ENCODE measurements around the gene HEXA. TPM values are rescaled to one million over a fixed set of nuclear protein-coding genes. Genes with fewer than 3 reads are reported as not detected.
A peak's percentile ranks its signal among the peaks of the same experiment; 100 is the strongest.

Gene HEXA
- total RNA-seq, 3 donors from 2014 or later (not counting 1 experiment from before 2014, with no cell fraction given), result 154 to 173 (median 172) TPM

- peak within 1 kb of the TSS; percentile 82 to 85 for H3K27ac Mint-ChIP-seq
- TF ChIP-seq, protein P1, sequence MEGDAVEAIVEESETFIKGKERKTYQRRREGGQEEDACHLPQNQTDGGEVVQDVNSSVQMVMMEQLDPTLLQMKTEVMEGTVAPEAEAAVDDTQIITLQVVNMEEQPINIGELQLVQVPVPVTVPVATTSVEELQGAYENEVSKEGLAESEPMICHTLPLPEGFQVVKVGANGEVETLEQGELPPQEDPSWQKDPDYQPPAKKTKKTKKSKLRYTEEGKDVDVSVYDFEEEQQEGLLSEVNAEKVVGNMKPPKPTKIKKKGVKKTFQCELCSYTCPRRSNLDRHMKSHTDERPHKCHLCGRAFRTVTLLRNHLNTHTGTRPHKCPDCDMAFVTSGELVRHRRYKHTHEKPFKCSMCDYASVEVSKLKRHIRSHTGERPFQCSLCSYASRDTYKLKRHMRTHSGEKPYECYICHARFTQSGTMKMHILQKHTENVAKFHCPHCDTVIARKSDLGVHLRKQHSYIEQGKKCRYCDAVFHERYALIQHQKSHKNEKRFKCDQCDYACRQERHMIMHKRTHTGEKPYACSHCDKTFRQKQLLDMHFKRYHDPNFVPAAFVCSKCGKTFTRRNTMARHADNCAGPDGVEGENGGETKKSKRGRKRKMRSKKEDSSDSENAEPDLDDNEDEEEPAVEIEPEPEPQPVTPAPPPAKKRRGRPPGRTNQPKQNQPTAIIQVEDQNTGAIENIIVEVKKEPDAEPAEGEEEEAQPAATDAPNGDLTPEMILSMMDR (IDR thresholded peaks at IDR 0.05), result no peak
- H3K27ac ChIP-seq (ENCODE audit: low read length), result no peak within 1 kb of the TSS
- peaks cover 4 to 7% of the 10 kb centered on the region in 2 donors for H3K9me3 Mint-ChIP-seq
- H3K27me3 Mint-ChIP-seq (ENCODE audit: low read depth in 2 of 2), result no peaks in the 10 kb centered on the region
- H3K9me3 ChIP-seq (ENCODE audit: control insufficient read depth, insufficient read depth, low read length), result no peaks in the 10 kb centered on the region
- H3K4me3 Mint-ChIP-seq, result peak within 1 kb of the TSS; percentile 88
- DNase-seq (peak; percentile 77 to 87), ATAC-seq (peak; percentile 81 to 91 (median 87))
- no peaks in the 10 kb centered on the region for H3K36me3 ChIP-seq (ENCODE audit: control insufficient read depth, insufficient read depth, low read length)
- no peaks in the 10 kb centered on the region for H3K27me3 ChIP-seq (ENCODE audit: control insufficient read depth, insufficient read depth, low read length)
- peaks cover 15% of the 10 kb centered on the region for H3K4me1 ChIP-seq (ENCODE audit: control insufficient read depth, insufficient read depth, low read length)
- peaks cover 16 to 19% of the 10 kb centered on the region in 2 donors for H3K4me1 Mint-ChIP-seq
- intact Hi-C loops (cut with micrococcal nuclease), result loop anchor here (10.0 kb wide), 2 partner anchors 155 to 355 kb away; partner anchors contain the start of gene ARIH1
- peak within 1 kb of the TSS; percentile 33 for H3K4me3 ChIP-seq (ENCODE audit: low read length)
- peaks cover 14% of the 10 kb centered on the region for H3K36me3 Mint-ChIP-seq
- 1% methylated on average over 53 of the region's 58 CpGs for WGBS (ENCODE audit: insufficient coverage)
Measured at GRCh38 chr15:72319985-72320671, 55.7 kb downstream of the HEXA start, which contains the start of gene CELF6. Gene CELF6, minus strand, starts transcription at chr15:72320157. Its CDS starts 283 bp downstream, at chr15:72319874.

GRCh38 chr15:72319360-72319984, 56.3 kb downstream of the HEXA start:
- peaks cover 9% of the 10 kb centered on the region for H3K36me3 Mint-ChIP-seq
- H3K4me3 ChIP-seq (ENCODE audit: low read length), result no peak overlapping the region

GRCh38 chr15:72318408-72318942, 57.3 kb downstream of the HEXA start:
- intact Hi-C loops (cut with micrococcal nuclease), result loop anchor here (10.0 kb wide), 2 partner anchors 156 to 356 kb away; partner anchors contain the start of gene ARIH1
- Histone ChIP-seq H3K4me3 (ENCODE audit: low read length) (no peak overlapping the region), H3K4me1 (ENCODE audit: control insufficient read depth, insufficient read depth, low read length) (peaks cover 15% of the 10 kb centered on the region), H3K36me3 (ENCODE audit: control insufficient read depth, insufficient read depth, low read length) (no peaks in the 10 kb centered on the region), H3K27ac (ENCODE audit: low read length) (no peak overlapping the region), H3K27me3 (ENCODE audit: control insufficient read depth, insufficient read depth, low read length) (no peaks in the 10 kb centered on the region), H3K9me3 (ENCODE audit: control insufficient read depth, insufficient read depth, low read length) (no peaks in the 10 kb centered on the region)
- ATAC-seq, result no peak
- H3K4me1 Mint-ChIP-seq, result peaks cover 16 to 19% of the 10 kb centered on the region in 2 donors
- H3K9me3 Mint-ChIP-seq, result peaks cover 0 to 2% of the 10 kb centered on the region in 2 donors
- H3K4me3 Mint-ChIP-seq, result peak overlapping the region; percentile 83
- no peaks in the 10 kb centered on the region for H3K36me3 Mint-ChIP-seq
- DNase-seq, result no peak
- peak overlapping the region; percentile 41 to 80 for H3K27ac Mint-ChIP-seq
- no CpG with 5 or more reads among the region's 2 CpGs for WGBS (ENCODE audit: insufficient coverage)
- no peaks in the 10 kb centered on the region for H3K27me3 Mint-ChIP-seq (ENCODE audit: low read depth in 2 of 2)
- TF ChIP-seq, protein P1 (IDR thresholded peaks at IDR 0.05), result no peak

More at GRCh38 chr15:72319360-72319984, 56.3 kb downstream of the HEXA start:
- H3K27me3 Mint-ChIP-seq (ENCODE audit: low read depth in 2 of 2), result no peaks in the 10 kb centered on the region
- H3K4me3 Mint-ChIP-seq, result peak overlapping the region; percentile 83
- Histone ChIP-seq H3K4me1 (ENCODE audit: control insufficient read depth, insufficient read depth, low read length) (peaks cover 15% of the 10 kb centered on the region), H3K36me3 (ENCODE audit: control insufficient read depth, insufficient read depth, low read length) (no peaks in the 10 kb centered on the region), H3K27ac (ENCODE audit: low read length) (no peak overlapping the region), H3K27me3 (ENCODE audit: control insufficient read depth, insufficient read depth, low read length) (no peaks in the 10 kb centered on the region), H3K9me3 (ENCODE audit: control insufficient read depth, insufficient read depth, low read length) (no peaks in the 10 kb centered on the region)
- peaks cover 4 to 5% of the 10 kb centered on the region in 2 donors for H3K9me3 Mint-ChIP-seq
- WGBS (ENCODE audit: insufficient coverage), result 20% methylated on average over 42 of the region's 48 CpGs
- H3K4me1 Mint-ChIP-seq, result peaks cover 16 to 19% of the 10 kb centered on the region in 2 donors
- ATAC-seq (peak; percentile 62 to 74 (median 63)), DNase-seq (peak; percentile 70 to 73)
- peak overlapping the region; percentile 41 to 85 for H3K27ac Mint-ChIP-seq
- TF ChIP-seq, protein P1 (IDR thresholded peaks at IDR 0.05), result no peak
- intact Hi-C loops (cut with micrococcal nuclease), result loop anchor here (10.0 kb wide), 2 partner anchors 155 to 355 kb away; partner anchors contain the start of gene ARIH1
